Measurements from ENCODE around the gene ROCK2. TPM values are rescaled to one million over a fixed set of nuclear protein-coding genes. Genes with fewer than 3 reads are reported as not detected.

ROCK2 gene
- total and polyA plus RNA-seq, 9 of the 15 experiments (the other 6 are each of a cell fraction or from before 2014, with no cell fraction given): 4.9 to 30.6 (median 14.3) TPM

- H4K20me1 ChIP-seq (replicated peaks; ENCODE audit: control insufficient read depth, insufficient read depth, low read length): no peaks in the 10 kb centered on the region
- intact Hi-C loops (cut with micrococcal nuclease): no loop called here
- H3K4me2 ChIP-seq (ENCODE audit: insufficient read depth, low read length): peak overlapping the region; percentile 3; the same call in 1 of the 2 replicates
- POLR2A ChIA-PET: interaction anchor here (0.8 to 1.3 kb wide), 2 partner anchors 16 to 33 kb away, joined by 3 to 5 read pairs; partner anchors contain the start of gene ROCK2
- H3K9me1 ChIP-seq (ENCODE audit: control insufficient read depth, insufficient read depth, low read length): no peaks in the 10 kb centered on the region
- H3K79me2 ChIP-seq (ENCODE audit: control insufficient read depth, insufficient read depth, low read length): no peaks in the 10 kb centered on the region
- H3K4me3 ChIP-seq: no peak overlapping the region
- H3K9ac ChIP-seq (ENCODE audit: insufficient read depth in 1 of 2, low read depth in 2 of 2, low read length in 2 of 2): no peak overlapping the region
- peak overlapping the region; percentile 65 for H2AFZ ChIP-seq (ENCODE audit: low read depth, low read length)
- FAIRE-seq (no peak), DNase-seq (ENCODE audit: extremely low read depth in 1 of 4, low spot score in 3 of 4) (no peak), ATAC-seq (no peak)
- H3K27me3 ChIP-seq (ENCODE audit: control insufficient read depth in 2 of 2, insufficient read depth in 2 of 2, low read length in 2 of 2): no peaks in the 10 kb centered on the region
- H3K4me1 ChIP-seq (replicated peaks in 1 of 2; ENCODE audit: control insufficient read depth in 2 of 2, insufficient read depth in 2 of 2, low read length in 2 of 2): peaks cover 0 to 9% of the 10 kb centered on the region in 2 experiments; a peak in 2 of 5 replicates
- CTCF ChIA-PET (ENCODE audit: low intra/inter-chr PET ratio): no interaction called here
- no peaks in the 10 kb centered on the region for H3K9me3 ChIP-seq (replicated peaks; ENCODE audit: control insufficient read depth, insufficient read depth, low read depth, low read length)
- no peak for TF ChIP-seq YBX1 (IDR thresholded peaks at IDR 0.05)
- TF ChIP-seq FOXA3 (CRISPR knock-in tag; conservative IDR thresholded peaks at IDR 0.05 in 1 of 2, IDR thresholded peaks at IDR 0.05 in 1 of 2): no peak
- TF ChIP-seq SRF (CRISPR knock-in tag; IDR thresholded peaks at IDR 0.05): peak in 1 of 2 experiments; percentile 18; a peak in 1 of 4 replicates
- H3K27ac ChIP-seq (ENCODE audit: extremely low read depth, low read depth, low read length): no peak overlapping the region
- in situ Hi-C loops (cut with MboI): no loop called here
- H3K36me3 ChIP-seq (ENCODE audit: control insufficient read depth, insufficient read depth, low read length): no peaks in the 10 kb centered on the region
- BruUV-seq (replicated peaks): no TSS peak
- WGBS (ENCODE audit: insufficient coverage, low coverage, missing lambda C conversion rate): 51% methylated on average over 12 of the region's 12 CpGs
Observed at GRCh38 chr2:11377928-11378545, 33.6 kb upstream of the ROCK2 start.

DNA sequence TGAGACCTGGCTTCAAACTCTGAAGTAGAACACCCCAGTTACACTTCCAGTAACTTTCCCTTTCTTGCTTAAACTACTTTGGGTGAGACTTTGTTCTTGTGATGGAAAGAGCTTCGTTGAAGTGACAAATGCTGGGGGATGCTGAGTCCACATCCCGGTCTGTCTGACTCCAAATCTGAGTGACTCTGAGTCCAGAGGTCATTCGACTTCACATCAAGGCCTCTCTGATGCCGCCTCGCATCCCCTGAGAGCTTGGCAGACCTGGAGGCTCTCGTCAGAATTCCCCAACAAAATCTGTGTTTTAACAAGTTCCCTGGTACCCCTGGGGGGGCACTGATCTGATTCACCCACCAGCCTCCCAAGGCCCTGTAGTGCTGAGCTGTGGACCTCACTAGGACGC lies 31.6 kb upstream of the ROCK2 start:
- no TSS peak for BruUV-seq (replicated peaks)
- H2AFZ ChIP-seq (ENCODE audit: low read depth, low read length): no peak overlapping the region
- H3K4me3 ChIP-seq: no peak overlapping the region
- ATAC-seq (no peak), FAIRE-seq (no peak), DNase-seq (ENCODE audit: extremely low read depth in 1 of 4, low spot score in 3 of 4) (no peak)
- in situ Hi-C loops (cut with MboI) (no loop called here), intact Hi-C loops (cut with micrococcal nuclease) (no loop called here)
- peaks cover 0 to 13% of the 10 kb centered on the region in 2 experiments; a peak in 1 of 5 replicates for H3K27me3 ChIP-seq (ENCODE audit: control insufficient read depth in 2 of 2, insufficient read depth in 2 of 2, low read length in 2 of 2)
- no peak overlapping the region for H3K27ac ChIP-seq (ENCODE audit: extremely low read depth, low read depth, low read length)
- POLR2A ChIA-PET: interaction anchor here (0.6 to 0.9 kb wide), 2 partner anchors 11 to 22 kb away, joined by 3 read pairs; no protein-coding TSS in a partner anchor
- H3K4me2 ChIP-seq (ENCODE audit: insufficient read depth, low read length): no peak overlapping the region
- no peaks in the 10 kb centered on the region for H4K20me1 ChIP-seq (replicated peaks; ENCODE audit: control insufficient read depth, insufficient read depth, low read length)
- H3K9me3 ChIP-seq (replicated peaks; ENCODE audit: control insufficient read depth, insufficient read depth, low read depth, low read length): no peaks in the 10 kb centered on the region
- CTCF ChIA-PET (ENCODE audit: low intra/inter-chr PET ratio): no interaction called here
- no peaks in the 10 kb centered on the region for H3K79me2 ChIP-seq (ENCODE audit: control insufficient read depth, insufficient read depth, low read length)
- H3K9me1 ChIP-seq (ENCODE audit: control insufficient read depth, insufficient read depth, low read length): no peaks in the 10 kb centered on the region
- 61% methylated on average over 6 of the region's 7 CpGs for WGBS (ENCODE audit: insufficient coverage, low coverage, missing lambda C conversion rate)
- H3K9ac ChIP-seq (ENCODE audit: insufficient read depth in 1 of 2, low read depth in 2 of 2, low read length in 2 of 2): no peak overlapping the region
- H3K36me3 ChIP-seq (ENCODE audit: control insufficient read depth, insufficient read depth, low read length): no peaks in the 10 kb centered on the region
- H3K4me1 ChIP-seq (replicated peaks in 1 of 2; ENCODE audit: control insufficient read depth in 2 of 2, insufficient read depth in 2 of 2, low read length in 2 of 2): peaks cover 0 to 9% of the 10 kb centered on the region in 2 experiments; a peak in 2 of 5 replicates
- no peak for TF ChIP-seq ELF2 (CRISPR knock-in tag; IDR thresholded peaks at IDR 0.05)
- TF ChIP-seq, protein P1, sequence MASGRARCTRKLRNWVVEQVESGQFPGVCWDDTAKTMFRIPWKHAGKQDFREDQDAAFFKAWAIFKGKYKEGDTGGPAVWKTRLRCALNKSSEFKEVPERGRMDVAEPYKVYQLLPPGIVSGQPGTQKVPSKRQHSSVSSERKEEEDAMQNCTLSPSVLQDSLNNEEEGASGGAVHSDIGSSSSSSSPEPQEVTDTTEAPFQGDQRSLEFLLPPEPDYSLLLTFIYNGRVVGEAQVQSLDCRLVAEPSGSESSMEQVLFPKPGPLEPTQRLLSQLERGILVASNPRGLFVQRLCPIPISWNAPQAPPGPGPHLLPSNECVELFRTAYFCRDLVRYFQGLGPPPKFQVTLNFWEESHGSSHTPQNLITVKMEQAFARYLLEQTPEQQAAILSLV (tag; IDR thresholded peaks at IDR 0.05): no peak
- no peak for TF ChIP-seq CSDE1 (IDR thresholded peaks at IDR 0.05)
- no peak for TF ChIP-seq POLR3A (IDR thresholded peaks at IDR 0.05; ENCODE audit: borderline replicate concordance, extremely low read depth, insufficient read depth, insufficient read length)
- TF ChIP-seq, protein P2, sequence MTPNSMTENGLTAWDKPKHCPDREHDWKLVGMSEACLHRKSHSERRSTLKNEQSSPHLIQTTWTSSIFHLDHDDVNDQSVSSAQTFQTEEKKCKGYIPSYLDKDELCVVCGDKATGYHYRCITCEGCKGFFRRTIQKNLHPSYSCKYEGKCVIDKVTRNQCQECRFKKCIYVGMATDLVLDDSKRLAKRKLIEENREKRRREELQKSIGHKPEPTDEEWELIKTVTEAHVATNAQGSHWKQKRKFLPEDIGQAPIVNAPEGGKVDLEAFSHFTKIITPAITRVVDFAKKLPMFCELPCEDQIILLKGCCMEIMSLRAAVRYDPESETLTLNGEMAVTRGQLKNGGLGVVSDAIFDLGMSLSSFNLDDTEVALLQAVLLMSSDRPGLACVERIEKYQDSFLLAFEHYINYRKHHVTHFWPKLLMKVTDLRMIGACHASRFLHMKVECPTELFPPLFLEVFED (CRISPR knock-in tag; conservative IDR thresholded peaks at IDR 0.05): no peak
- no peak for TF ChIP-seq DEAF1 (CRISPR knock-in tag; IDR thresholded peaks at IDR 0.05)
- TF ChIP-seq MEIS2 (IDR thresholded peaks at IDR 0.05; ENCODE audit: partially characterized antibody): no peak
- no peak for TF ChIP-seq ZKSCAN1 (IDR thresholded peaks at IDR 0.05; ENCODE audit: low read depth, low read length)
- no peak for TF ChIP-seq TRIM24 (IDR thresholded peaks at IDR 0.05)
